HCEC 1CT (cell line): ENCODE data around the gene CNN2.
A peak's percentile ranks its signal among the peaks of the same experiment; 100 is the strongest.

ENCODE experiments used
- DNase-seq: peaks from one replicate; pipeline ENCODE4 v3.0.0-alpha.2; 2017

Gene CNN2

DNA sequence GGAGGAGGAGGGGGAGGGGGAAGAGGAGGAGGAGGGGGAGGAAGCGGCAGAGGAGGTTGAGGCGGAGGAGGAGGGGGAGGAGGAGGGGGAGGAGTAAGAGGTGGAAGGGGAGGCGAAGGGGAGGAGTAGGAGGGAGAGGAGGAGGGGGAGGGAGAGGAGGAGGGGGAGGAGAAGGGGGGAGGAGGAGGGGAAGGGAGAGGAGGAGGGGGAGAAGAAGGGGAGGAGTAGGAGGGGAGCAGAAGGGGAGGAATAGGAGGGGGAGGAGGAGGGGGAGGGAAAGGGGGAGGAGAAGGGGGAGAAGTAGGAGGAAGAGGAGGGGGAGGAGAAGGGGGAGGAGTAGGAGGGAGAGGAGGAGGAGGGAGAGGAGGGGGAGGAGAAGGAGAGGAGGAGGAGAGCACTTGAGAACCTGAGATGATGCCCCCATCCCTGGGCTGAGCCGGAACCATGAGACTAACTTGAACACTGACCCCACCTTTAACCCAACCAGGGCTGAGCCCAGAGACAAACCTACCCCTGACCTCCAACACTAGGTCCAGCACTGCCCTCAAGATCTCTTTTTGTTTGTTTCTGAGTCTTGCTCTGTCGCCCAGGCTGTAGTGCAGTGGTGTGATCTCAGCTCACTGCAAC lies 26.1 kb downstream of the CNN2 start:
- DNase-seq, result no peak

DNA sequence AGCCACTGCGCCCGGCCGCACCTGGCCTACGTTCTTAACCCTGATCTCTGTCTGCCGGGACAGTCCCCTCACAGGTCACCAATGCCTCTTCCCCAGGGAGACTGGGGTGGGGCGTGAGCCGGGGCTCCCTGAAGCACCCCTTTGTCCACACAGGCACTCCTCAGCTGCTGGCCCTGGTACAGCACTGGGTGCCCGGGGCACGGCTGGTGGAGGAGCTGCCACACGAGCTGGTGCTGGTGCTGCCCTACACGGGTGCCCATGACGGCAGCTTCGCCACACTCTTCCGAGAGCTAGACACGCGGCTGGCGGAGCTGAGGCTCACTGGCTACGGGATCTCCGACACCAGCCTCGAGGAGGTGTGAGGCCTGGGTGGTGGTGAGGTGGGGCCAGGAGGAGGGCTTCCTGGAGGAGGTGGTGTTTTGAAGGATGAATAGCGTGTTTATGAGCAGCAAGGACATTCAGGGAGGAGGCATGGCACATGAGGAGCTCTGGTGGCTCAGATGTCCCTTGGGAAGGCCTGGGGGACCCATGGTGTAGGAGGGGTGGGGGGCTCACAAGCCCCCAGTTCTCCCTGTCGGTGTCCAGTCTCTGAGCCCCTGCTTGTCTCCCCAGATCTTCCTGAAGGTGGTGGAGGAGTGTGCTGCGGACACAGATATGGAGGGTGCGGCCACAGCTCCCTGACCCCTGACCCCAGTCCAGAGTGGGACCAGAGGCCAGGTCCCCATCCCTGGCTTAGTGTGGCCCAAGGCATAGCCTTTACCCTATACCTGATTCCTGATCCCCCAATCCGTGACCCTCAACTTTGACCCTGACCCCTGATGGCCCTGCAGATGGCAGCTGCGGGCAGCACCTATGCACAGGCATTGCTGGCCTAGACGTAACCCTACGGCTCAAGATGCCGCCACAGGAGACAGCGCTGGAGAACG lies 27.0 kb downstream of the CNN2 start:
- DNase-seq, result no peak

DNA sequence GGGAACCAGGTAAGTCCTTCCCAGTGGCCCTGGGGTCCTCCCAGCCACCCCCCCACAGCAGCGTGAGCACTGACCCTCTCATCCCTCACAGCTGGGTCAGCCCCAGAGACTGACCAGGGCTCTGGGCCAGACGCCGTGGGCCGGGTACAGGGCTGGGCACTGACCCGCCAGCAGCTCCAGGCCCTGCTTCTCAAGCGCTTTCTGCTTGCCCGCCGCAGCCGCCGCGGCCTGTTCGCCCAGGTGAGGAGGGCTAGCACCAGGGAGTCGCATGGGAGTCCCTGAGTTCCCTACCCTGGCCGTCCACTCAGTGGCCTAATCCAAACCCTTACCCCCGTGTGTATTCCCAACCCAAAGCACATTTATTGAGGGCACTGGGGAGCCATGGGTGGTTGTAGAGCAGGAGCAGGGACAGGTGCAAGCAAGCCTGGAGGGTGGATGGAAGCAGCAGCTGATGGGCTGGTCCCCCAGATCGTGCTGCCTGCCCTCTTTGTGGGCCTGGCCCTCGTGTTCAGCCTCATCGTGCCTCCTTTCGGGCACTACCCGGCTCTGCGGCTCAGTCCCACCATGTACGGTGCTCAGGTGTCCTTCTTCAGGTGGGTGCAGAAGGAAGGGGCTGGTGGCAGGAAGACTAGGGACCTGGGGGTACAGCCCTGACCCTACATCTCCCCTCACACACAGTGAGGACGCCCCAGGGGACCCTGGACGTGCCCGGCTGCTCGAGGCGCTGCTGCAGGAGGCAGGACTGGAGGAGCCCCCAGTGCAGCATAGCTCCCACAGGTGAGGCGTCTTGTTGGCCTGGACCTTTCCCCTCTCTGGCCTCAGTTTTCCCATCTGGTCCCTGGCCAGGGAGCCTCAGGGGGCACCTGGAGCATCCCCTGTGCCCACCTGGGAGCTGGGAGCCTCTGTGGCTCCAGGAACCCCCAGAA lies 28.0 kb downstream of the CNN2 start:
- DNase-seq, result no peak

- no peak for DNase-seq
Measured at GRCh38 chr19:1055028-1055425, 28.6 kb downstream of the CNN2 start.

DNA sequence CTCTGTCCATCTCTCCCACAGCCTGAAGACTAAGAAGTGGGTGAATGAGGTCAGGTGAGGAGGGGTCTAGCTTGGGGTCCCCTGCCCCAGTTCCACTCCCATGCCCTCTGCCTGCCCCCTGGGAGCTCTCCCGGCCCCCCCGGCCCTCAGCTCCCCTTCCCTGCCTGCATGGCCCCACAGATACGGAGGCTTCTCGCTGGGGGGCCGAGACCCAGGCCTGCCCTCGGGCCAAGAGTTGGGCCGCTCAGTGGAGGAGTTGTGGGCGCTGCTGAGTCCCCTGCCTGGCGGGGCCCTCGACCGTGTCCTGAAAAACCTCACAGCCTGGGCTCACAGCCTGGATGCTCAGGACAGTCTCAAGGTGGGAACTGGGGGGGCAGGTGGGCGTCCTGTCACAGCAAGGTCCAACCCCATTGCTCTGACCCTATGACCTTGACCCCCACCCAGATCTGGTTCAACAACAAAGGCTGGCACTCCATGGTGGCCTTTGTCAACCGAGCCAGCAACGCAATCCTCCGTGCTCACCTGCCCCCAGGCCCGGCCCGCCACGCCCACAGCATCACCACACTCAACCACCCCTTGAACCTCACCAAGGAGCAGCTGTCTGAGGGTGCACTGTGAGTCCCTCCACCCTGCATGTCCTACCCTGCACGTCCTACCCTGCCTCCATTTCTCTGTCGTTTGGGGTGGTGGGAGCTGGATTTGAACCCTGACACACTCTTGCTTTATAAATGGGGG lies 29.6 kb downstream of the CNN2 start:
- DNase-seq, result no peak

DNA sequence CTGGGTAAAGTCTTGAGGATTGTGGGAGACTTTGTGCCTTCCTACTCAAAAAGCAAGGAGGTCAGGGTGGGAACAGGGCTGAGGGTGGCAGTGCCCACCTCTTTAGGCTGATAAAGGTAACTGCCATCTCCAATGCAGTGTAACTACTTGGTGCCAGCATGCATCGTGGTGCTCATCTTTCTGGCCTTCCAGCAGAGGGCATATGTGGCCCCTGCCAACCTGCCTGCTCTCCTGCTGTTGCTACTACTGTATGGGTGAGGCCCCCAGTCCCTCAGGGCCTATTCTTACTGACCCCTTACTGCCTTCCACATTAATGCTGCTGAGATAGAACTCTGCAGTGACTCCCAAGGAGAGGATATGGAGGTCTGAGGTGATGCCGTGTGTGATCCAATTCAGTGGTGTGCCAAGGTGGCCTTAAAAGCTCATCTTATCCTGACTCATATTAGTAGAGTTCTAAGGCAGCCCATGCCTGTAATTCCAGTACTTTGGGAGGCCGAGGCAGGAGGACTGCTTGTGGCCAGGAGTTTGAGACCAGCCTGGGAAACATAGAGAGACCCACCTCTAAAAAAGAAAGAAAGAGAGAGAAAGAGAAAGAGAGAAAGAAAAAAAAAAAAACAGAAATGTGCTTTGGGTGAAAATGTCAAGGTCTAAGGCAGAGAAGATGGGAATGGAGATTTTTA lies 30.9 kb downstream of the CNN2 start:
- DNase-seq, result peak; percentile 42

DNA sequence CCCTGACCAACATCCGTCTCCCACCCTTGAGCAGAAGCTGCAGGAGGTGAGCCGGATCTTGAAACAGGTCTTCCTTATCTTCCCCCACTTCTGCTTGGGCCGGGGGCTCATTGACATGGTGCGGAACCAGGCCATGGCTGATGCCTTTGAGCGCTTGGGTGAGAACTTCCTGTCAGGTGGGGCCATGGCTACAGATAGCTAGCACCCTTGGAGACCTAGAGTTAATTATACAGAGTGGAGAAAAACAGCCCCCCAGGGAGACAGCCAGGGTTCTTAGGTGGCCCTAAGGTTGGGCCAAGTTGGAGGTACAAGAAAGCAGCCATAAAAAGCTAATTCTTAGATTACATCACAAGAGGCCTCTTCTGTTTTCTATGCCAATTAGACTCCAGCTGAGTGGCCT lies 31.7 kb downstream of the CNN2 start:
- no peak for DNase-seq

DNA sequence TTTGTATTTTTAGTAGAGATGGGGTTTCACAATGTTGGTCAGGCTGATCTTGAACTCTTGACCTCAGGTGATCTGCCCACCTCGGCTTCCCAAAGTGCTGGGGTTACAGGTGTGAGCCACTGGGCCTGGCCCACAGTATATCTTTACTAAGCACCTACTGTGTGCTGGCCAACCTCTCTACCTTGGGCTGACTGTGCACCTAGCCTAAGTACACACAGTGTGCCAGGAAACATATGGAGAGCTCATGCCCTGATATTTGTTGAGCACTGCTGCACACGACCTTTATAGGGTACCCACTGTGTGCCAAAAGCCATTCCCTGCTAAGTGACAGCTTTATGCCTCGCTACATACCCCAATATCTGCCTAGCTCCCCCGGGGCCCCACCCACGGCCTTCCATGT lies 34.3 kb downstream of the CNN2 start:
- DNase-seq, result no peak

- no peak for DNase-seq
Measured at GRCh38 chr19:1061987-1062386, 35.6 kb downstream of the CNN2 start.

DNA sequence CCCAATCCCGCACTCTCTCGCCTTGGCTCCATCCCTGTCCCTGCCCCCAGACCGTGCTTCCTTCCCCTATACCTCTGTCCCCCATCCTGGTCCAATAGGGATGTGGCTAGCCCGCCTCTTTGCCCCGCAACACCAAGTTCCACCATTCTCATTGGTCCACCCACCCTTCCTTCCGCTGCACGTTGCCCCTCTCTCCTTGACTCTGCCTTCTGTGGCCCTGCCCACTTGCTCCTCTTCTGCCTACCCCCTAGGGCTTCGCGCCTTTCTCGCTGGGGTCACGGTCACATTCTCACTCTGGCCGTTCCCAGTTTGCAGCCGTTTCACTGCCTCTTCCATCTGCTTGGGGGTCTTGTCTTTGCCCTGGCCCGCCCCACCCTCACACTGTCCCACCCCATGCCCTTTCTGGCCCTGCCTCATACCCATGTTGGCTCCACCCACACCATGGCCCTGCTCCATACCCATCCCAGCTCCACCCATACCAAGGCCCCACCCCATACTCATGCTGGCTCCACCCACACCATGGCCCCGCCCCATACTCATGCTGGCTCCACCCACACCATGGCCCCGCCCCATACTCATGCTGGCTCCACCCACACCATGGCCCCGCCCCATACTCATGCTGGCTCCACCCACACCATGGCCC lies 36.1 kb downstream of the CNN2 start:
- no peak for DNase-seq

- no peak for DNase-seq
Measured at GRCh38 chr19:1063030-1063908, 36.9 kb downstream of the CNN2 start.

GRCh38 chr19:1063909-1064660 lies 37.7 kb downstream of the CNN2 start:
- DNase-seq, result no peak

DNA sequence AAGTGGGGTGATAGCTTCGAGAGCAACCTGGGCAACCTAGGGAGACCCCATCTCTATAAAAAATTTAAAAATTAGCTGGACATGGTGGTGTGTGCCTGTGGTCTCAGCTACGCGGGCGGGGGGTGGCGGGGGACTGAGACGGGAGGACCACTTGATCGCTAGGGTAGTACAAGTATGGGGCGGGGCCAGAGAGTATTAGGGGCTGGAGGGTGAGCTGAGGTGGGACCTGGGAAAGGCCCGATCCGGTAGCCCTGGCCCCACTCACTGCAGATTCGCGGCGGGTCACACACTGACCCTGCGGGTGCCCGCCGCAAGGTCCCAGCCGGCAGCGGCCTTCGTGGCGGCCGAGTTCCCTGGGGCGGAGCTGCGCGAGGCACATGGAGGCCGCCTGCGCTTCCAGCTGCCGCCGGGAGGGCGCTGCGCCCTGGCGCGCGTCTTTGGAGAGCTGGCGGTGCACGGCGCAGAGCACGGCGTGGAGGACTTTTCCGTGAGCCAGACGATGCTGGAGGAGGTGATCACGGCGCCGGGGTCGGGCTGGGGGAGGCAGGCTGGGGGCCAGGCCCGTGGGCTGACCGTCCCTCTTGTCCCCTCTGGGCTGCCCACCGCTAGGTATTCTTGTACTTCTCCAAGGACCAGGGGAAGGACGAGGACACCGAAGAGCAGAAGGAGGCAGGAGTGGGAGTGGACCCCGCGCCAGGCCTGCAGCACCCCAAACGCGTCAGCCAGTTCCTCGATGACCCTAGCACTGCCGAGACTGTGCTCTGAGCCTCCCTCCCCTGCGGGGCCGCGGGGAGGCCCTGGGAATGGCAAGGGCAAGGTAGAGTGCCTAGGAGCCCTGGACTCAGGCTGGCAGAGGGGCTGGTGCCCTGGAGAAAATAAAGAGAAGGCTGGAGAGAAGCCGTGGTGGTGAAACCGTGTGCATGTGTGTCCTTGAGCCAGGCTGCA lies 38.5 kb downstream of the CNN2 start:
- peak; percentile 66 for DNase-seq

DNA sequence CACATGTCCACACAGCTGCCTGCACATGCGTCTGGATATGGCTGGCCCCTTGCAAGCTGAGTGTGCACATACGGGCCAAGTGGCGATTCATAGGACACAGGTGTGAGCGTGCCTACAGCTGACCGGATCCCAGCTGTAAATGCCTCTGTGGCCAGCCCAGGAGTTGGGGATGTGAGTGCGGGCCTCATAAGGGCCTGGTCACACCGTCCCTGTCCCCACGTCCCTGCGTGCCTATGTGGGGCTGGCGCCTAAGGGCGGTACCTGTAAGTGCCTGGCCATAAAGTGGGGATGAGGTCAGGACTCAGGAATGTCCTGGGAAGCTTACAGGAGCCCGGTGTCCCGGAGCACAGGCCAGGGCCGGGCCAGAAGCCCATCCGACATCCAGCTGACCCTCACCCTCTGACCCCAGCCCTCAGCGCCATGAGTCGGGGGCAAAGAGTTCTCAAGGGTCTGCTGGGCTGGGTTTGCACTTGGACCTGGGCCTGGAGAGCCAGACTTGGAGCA lies 39.2 kb downstream of the CNN2 start:
- DNase-seq, result no peak

DNA sequence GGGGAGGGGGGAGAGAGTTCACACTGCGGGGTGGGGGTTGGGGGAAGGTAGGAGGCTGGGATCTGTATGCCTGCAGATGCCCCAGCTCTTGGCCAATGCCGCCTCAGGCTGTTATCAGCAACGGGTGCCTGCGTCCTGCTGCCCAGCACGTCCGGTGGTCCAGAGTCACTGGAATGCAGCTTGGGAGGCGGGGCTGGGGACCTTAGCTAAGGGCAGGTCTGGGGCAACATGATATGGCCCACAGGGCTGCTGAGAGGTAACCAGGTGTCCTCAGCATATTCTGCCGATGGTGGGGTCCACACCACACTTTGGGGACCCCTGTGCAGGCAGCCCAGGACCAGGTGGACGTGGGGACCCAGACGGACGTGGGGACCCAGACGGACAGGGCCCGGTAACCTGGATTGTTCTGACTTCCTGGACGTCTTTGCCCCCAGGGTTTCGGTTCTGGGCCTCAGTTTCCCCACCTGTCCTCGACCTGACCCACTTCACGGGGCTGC lies 39.9 kb downstream of the CNN2 start:
- no peak for DNase-seq

GRCh38 chr19:1066748-1067340 lies 40.4 kb downstream of the CNN2 start, which contains the start of gene ARHGAP45:
Gene ARHGAP45 (plus strand): TSS chr19:1067167. CDS start chr19:1067406, 239 bp downstream.
- DNase-seq, result no peak

DNA sequence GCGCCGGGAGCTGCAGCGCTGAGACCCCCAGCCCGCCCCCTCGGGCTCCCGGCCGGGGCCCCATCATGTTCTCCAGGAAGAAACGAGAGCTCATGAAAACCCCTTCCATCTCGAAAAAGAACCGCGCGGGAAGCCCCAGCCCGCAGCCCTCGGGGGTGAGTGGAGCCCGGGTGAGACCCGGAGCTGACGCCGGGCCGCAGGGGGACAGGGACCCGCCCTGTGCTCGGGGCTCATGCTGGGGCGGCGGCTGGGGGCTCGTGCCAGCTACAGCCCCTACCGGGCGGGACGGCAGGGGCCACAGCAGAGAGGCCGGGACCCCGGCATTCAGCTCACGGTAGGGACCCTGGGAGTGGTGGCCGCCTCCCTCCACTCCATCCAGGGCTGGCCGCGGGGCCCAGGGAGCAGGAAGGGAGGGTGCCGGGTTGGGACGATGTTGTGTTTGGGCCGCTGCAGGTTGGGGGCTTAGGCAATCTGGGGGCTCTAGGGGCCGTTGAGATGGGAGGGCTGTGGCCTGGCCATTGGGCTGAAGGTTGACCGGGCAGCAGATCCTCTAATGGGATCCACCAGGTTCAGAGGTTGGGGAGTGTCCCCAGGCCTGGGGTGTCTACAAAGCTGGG lies 41.0 kb downstream of the CNN2 start:
- no peak for DNase-seq
